Keratinocyte (primary cell): Measurements from ENCODE around the gene MYO7B. TPM values are rescaled to one million over a fixed set of nuclear protein-coding genes. Genes with fewer than 3 reads are reported as not detected.

Experiments used
- DNase-seq: peaks from one replicate; pipeline ENCODE4 v3.0.0-alpha.2; 2011; ENCODE audit warnings: low read depth, missing footprints, low spot score
- FAIRE-seq: peaks from 2 replicates; lab custom pipeline; 2011; peaks lifted over from hg19 to GRCh38; lab: Jason Lieb, UNC
- H2AFZ ChIP-seq: 2 replicates; pipeline ENCODE4 v1.6.0; 2012; ENCODE audit warnings: low read length, control low read depth, inconsistent platforms; ENCODE audit not compliant: control insufficient read depth
- H3K27ac ChIP-seq: 2 replicates; pipeline ENCODE4 v1.5.1; 2011; ENCODE audit warnings: low read length; ENCODE audit not compliant: control insufficient read depth, insufficient read depth
- H3K27me3 ChIP-seq: 3 replicates; pipeline ENCODE4 v1.6.0; 2011; ENCODE audit warnings: low read length; ENCODE audit not compliant: control insufficient read depth, insufficient read depth; ENCODE audit errors: extremely low read depth
- H3K36me3 ChIP-seq, 2 experiments: 2 replicates in 1 of 2; 3 replicates in 1 of 2; pipeline ENCODE4 v1.5.1; 2011; ENCODE audit warnings: low read length in 2 of 2, mild to moderate bottlenecking in 1 of 2; ENCODE audit not compliant: control insufficient read depth in 2 of 2, insufficient read depth in 2 of 2; ENCODE audit errors: extremely low read depth in 1 of 2
- H3K4me1 ChIP-seq: 3 replicates; pipeline ENCODE4 v1.5.1; 2011; ENCODE audit warnings: low read length; ENCODE audit not compliant: control insufficient read depth, insufficient read depth; ENCODE audit errors: extremely low read depth
- H3K4me2 ChIP-seq: 3 replicates; pipeline ENCODE4 v1.6.0; 2011; ENCODE audit warnings: low read depth, low read length; ENCODE audit not compliant: control insufficient read depth, insufficient read depth; ENCODE audit errors: extremely low read depth
- H3K4me3 ChIP-seq, 3 experiments: fragments of 200-600 bp in 1 of 3; sonication (generic) in 1 of 3; 2 replicates in 2 of 3; 3 replicates in 1 of 3; pipeline ENCODE4 v1.5.1; 2011 to 2016; ENCODE audit warnings: low read length in 3 of 3, mild to moderate bottlenecking in 3 of 3, control low read depth in 2 of 3, inconsistent platforms in 1 of 3, low read depth in 1 of 3, mixed read lengths in 1 of 3, mixed run types in 1 of 3, moderate library complexity in 1 of 3; ENCODE audit not compliant: control insufficient read depth in 2 of 3, insufficient read depth in 2 of 3; ENCODE audit errors: extremely low read depth in 1 of 3
- H3K79me2 ChIP-seq: 2 replicates; pipeline ENCODE4 v1.6.0; 2012; ENCODE audit warnings: low read length; ENCODE audit not compliant: control insufficient read depth, insufficient read depth
- H3K9ac ChIP-seq: 3 replicates; pipeline ENCODE4 v1.6.0; 2011; ENCODE audit warnings: low read length; ENCODE audit not compliant: control insufficient read depth, insufficient read depth; ENCODE audit errors: extremely low read depth
- H3K9me1 ChIP-seq: 3 replicates; pipeline ENCODE4 v1.6.0; 2011; ENCODE audit warnings: low read length; ENCODE audit not compliant: control insufficient read depth, insufficient read depth; ENCODE audit errors: extremely low read depth
- H3K9me3 ChIP-seq: 2 replicates; pipeline ENCODE4 v1.5.1; 2012; ENCODE audit warnings: low read depth, low read length; ENCODE audit not compliant: control insufficient read depth
- H4K20me1 ChIP-seq: 3 replicates; pipeline ENCODE4 v1.6.0; 2011; ENCODE audit warnings: low read length; ENCODE audit not compliant: control insufficient read depth, insufficient read depth; ENCODE audit errors: extremely low read depth
- CTCF ChIP-seq, 3 experiments: IDR thresholded peaks in 1 of 3; conservative IDR thresholded peaks in 1 of 3; optimal IDR thresholded peaks in 1 of 3; 2 replicates in 2 of 3; 3 replicates in 1 of 3; pipeline versions ENCODE3 to v1.5.1; 2011; ENCODE audit warnings: low read length in 3 of 3, mild to moderate bottlenecking in 3 of 3, moderate library complexity in 2 of 3, control low read depth in 1 of 3, inconsistent platforms in 1 of 3; ENCODE audit not compliant: insufficient read depth in 2 of 3; ENCODE audit errors: extremely low read depth in 1 of 3
- EZH2 ChIP-seq: IDR thresholded peaks from one replicate; pipeline ENCODE4 v1.6.1; 2012; ENCODE audit warnings: inconsistent platforms, mild to moderate bottlenecking, low read length, moderate library complexity
- dilution Hi-C: fragments of 300-500 bp; cut with MboI; formaldehyde crosslinking; loops from one replicate; pipeline ENCODE4 v1.7.0; 2020; ENCODE audit warnings: low sequenced_read_pairs; ENCODE audit not compliant: extremely low pct_ligation_motif_present
- polyA plus RNA-seq, 5 experiments: library from polyadenylated mRNA; depleted of rRNA in 3 of 5; stranded (reverse) in 3 of 5; stranded (forward) in 1 of 5; unstranded in 1 of 5; fragments of >200 nt; gene quantifications; 1 replicate in 1 of 5; 2 replicates in 3 of 5; 3 replicates in 1 of 5; pipeline versions ENCODE4 v1.2.1 to v1.2.3, GENCODE V29; 2011 to 2012; ENCODE audit warnings: missing spikeins in 2 of 5, low read depth in 1 of 5, low replicate concordance in 1 of 5

Gene MYO7B
- polyA plus RNA-seq, 1 donor (not counting 4 experiments of a cell fraction or from before 2014, with no cell fraction given), result not detected

GRCh38 chr2:127625572-127625951 is 90.1 kb downstream of the MYO7B start:
- no peak overlapping the region for H2AFZ ChIP-seq
- FAIRE-seq, result no peak
- H3K4me2 ChIP-seq, result no peak overlapping the region
- TF ChIP-seq CTCF (optimal IDR thresholded peaks at IDR 0.05 in 1 of 3, IDR thresholded peaks at IDR 0.05 in 1 of 3, conservative IDR thresholded peaks at IDR 0.05 in 1 of 3; ENCODE audit: extremely low read depth in 1 of 3, insufficient read depth in 2 of 3, low read length in 3 of 3), result no peak
- TF ChIP-seq EZH2, result no peak
- H3K9me3 ChIP-seq, result no peaks in the 10 kb centered on the region
- dilution Hi-C loops, result no loop called here
- H3K9ac ChIP-seq, result no peak overlapping the region
- no peaks in the 10 kb centered on the region for H4K20me1 ChIP-seq
- DNase-seq, result no peak
- H3K79me2 ChIP-seq, result no peaks in the 10 kb centered on the region
- no peak overlapping the region for H3K4me3 ChIP-seq
- no peaks in the 10 kb centered on the region for H3K27me3 ChIP-seq
- H3K4me1 ChIP-seq, result peaks cover 5% of the 10 kb centered on the region
- H3K9me1 ChIP-seq, result no peaks in the 10 kb centered on the region
- H3K27ac ChIP-seq, result no peak overlapping the region
- no peaks in the 10 kb centered on the region for H3K36me3 ChIP-seq

- Histone ChIP-seq H3K27me3 (no peaks in the 10 kb centered on the region), H3K4me3 (no peak overlapping the region), H2AFZ (no peak overlapping the region), H3K4me1 (peaks cover 5% of the 10 kb centered on the region), H3K79me2 (no peaks in the 10 kb centered on the region), H3K27ac (no peak overlapping the region), H4K20me1 (no peaks in the 10 kb centered on the region), H3K36me3 (no peaks in the 10 kb centered on the region), H3K9ac (no peak overlapping the region), H3K9me1 (no peaks in the 10 kb centered on the region), H3K4me2 (no peak overlapping the region), H3K9me3 (no peaks in the 10 kb centered on the region)
- FAIRE-seq, result no peak
- dilution Hi-C loops, result no loop called here
- TF ChIP-seq CTCF (optimal IDR thresholded peaks at IDR 0.05 in 1 of 3, IDR thresholded peaks at IDR 0.05 in 1 of 3, conservative IDR thresholded peaks at IDR 0.05 in 1 of 3; ENCODE audit: extremely low read depth in 1 of 3, insufficient read depth in 2 of 3, low read length in 3 of 3), result no peak
- no peak for TF ChIP-seq EZH2
- no peak for DNase-seq
Observed at GRCh38 chr2:127626175-127626574, 90.7 kb downstream of the MYO7B start.
